ENCODE results near the gene SBF2.
"Not testable (repeated sequence)": the region's sequence is repeated elsewhere in the genome, so short reads cannot be mapped to it uniquely, and the experiment has no call there.

The SBF2 gene

GRCh38 chr11:10233581-10233980 lies 60.4 kb downstream of the SBF2 start:
- Histone ChIP-seq H3F3A (ENCODE audit: insufficient read depth, low read length) (no peaks in the 10 kb centered on the region), H3K36me3 (ENCODE audit: insufficient read depth, low read length) (no peaks in the 10 kb centered on the region; the same call in 1 of the 2 replicates), H3K4me2 (ENCODE audit: low read length) (no peak overlapping the region), H2AFZ (ENCODE audit: low read length) (no peak overlapping the region), H4K20me1 (ENCODE audit: insufficient read depth, low read length) (no peaks in the 10 kb centered on the region), H3K4me3 (ENCODE audit: low read depth, low read length, poor library complexity, severe bottlenecking) (no peak overlapping the region), H3K9ac (ENCODE audit: low read length) (no peak overlapping the region), H3K27me3 (ENCODE audit: insufficient read depth, low read length) (no peaks in the 10 kb centered on the region), H3K4me1 (ENCODE audit: insufficient read depth, low read length, severe bottlenecking) (no peaks in the 10 kb centered on the region), H3K79me2 (ENCODE audit: insufficient read depth, low read length) (no peaks in the 10 kb centered on the region), H3K9me2 (ENCODE audit: low read depth, low read length) (no peaks in the 10 kb centered on the region), H3K9me3 (ENCODE audit: low read length) (no peaks in the 10 kb centered on the region), H3K27ac (ENCODE audit: low read depth, low read length, poor library complexity, severe bottlenecking) (no peak overlapping the region)
- TF ChIP-seq CTCF (IDR thresholded peaks at IDR 0.05; ENCODE audit: low read length), result no peak
- TF ChIP-seq EZH2 (IDR thresholded peaks at IDR 0.05; ENCODE audit: borderline replicate concordance, low read length), result no peak

- Histone ChIP-seq H3K36me3 (ENCODE audit: insufficient read depth, low read length) (no peaks in the 10 kb centered on the region; the same call in 1 of the 2 replicates), H2AFZ (ENCODE audit: low read length) (no peak overlapping the region), H3K9me2 (ENCODE audit: low read depth, low read length) (no peaks in the 10 kb centered on the region), H3K9me3 (ENCODE audit: low read length) (no peaks in the 10 kb centered on the region), H3F3A (ENCODE audit: insufficient read depth, low read length) (no peaks in the 10 kb centered on the region), H3K27me3 (ENCODE audit: insufficient read depth, low read length) (no peaks in the 10 kb centered on the region), H3K4me1 (ENCODE audit: insufficient read depth, low read length, severe bottlenecking) (no peaks in the 10 kb centered on the region), H3K4me3 (ENCODE audit: low read depth, low read length, poor library complexity, severe bottlenecking) (no peak overlapping the region), H3K79me2 (ENCODE audit: insufficient read depth, low read length) (no peaks in the 10 kb centered on the region), H3K9ac (ENCODE audit: low read length) (no peak overlapping the region), H4K20me1 (ENCODE audit: insufficient read depth, low read length) (no peaks in the 10 kb centered on the region), H3K4me2 (ENCODE audit: low read length) (no peak overlapping the region), H3K27ac (ENCODE audit: low read depth, low read length, poor library complexity, severe bottlenecking) (no peak overlapping the region)
- TF ChIP-seq EZH2 (IDR thresholded peaks at IDR 0.05; ENCODE audit: borderline replicate concordance, low read length), result no peak
- TF ChIP-seq CTCF (IDR thresholded peaks at IDR 0.05; ENCODE audit: low read length), result no peak
Observed at GRCh38 chr11:10232756-10233155, 61.3 kb downstream of the SBF2 start.

GRCh38 chr11:10231803-10232202 lies 62.2 kb downstream of the SBF2 start:
- not testable (repeated sequence) for H3F3A ChIP-seq (ENCODE audit: insufficient read depth, low read length); H3K9me3 ChIP-seq (ENCODE audit: low read length); H3K36me3 ChIP-seq (ENCODE audit: insufficient read depth, low read length); H3K9ac ChIP-seq (ENCODE audit: low read length); H3K27ac ChIP-seq (ENCODE audit: low read depth, low read length, poor library complexity, severe bottlenecking); H3K27me3 ChIP-seq (ENCODE audit: insufficient read depth, low read length); H4K20me1 ChIP-seq (ENCODE audit: insufficient read depth, low read length); H3K79me2 ChIP-seq (ENCODE audit: insufficient read depth, low read length); H3K4me1 ChIP-seq (ENCODE audit: insufficient read depth, low read length, severe bottlenecking); H3K4me3 ChIP-seq (ENCODE audit: low read depth, low read length, poor library complexity, severe bottlenecking); H2AFZ ChIP-seq (ENCODE audit: low read length); H3K4me2 ChIP-seq (ENCODE audit: low read length); H3K9me2 ChIP-seq (ENCODE audit: low read depth, low read length)

- Histone ChIP-seq H3K36me3 (ENCODE audit: insufficient read depth, low read length) (no peaks in the 10 kb centered on the region), H3F3A (ENCODE audit: insufficient read depth, low read length) (no peaks in the 10 kb centered on the region), H3K27me3 (ENCODE audit: insufficient read depth, low read length) (no peaks in the 10 kb centered on the region), H3K27ac (ENCODE audit: low read depth, low read length, poor library complexity, severe bottlenecking) (no peak overlapping the region), H3K9me3 (ENCODE audit: low read length) (no peaks in the 10 kb centered on the region), H3K4me2 (ENCODE audit: low read length) (no peak overlapping the region), H3K9ac (ENCODE audit: low read length) (no peak overlapping the region), H3K4me3 (ENCODE audit: low read depth, low read length, poor library complexity, severe bottlenecking) (no peak overlapping the region), H2AFZ (ENCODE audit: low read length) (no peak overlapping the region), H4K20me1 (ENCODE audit: insufficient read depth, low read length) (no peaks in the 10 kb centered on the region), H3K79me2 (ENCODE audit: insufficient read depth, low read length) (no peaks in the 10 kb centered on the region), H3K4me1 (ENCODE audit: insufficient read depth, low read length, severe bottlenecking) (no peaks in the 10 kb centered on the region), H3K9me2 (ENCODE audit: low read depth, low read length) (no peaks in the 10 kb centered on the region)
- TF ChIP-seq CTCF (IDR thresholded peaks at IDR 0.05; ENCODE audit: low read length), result no peak
Observed at GRCh38 chr11:10225553-10225952, 68.5 kb downstream of the SBF2 start.

Data from OCI-LY1 (cell line).